HEK293T (cell line): ENCODE data around the gene SNTG2.

ENCODE experiments used
- BHLHE40 ChIP-seq: fragments of 450-650 bp; IDR thresholded peaks from 2 replicates; pipeline ENCODE4 v1.6.1; 2016; ENCODE audit warnings: mild to moderate bottlenecking, moderate library complexity, borderline replicate concordance
- FOXA1 ChIP-seq: fragments of 450-650 bp; IDR thresholded peaks from 2 replicates; pipeline ENCODE4 v1.6.1; 2016; ENCODE audit warnings: mild to moderate bottlenecking
- FOXK2 ChIP-seq: fragments of 450-650 bp; IDR thresholded peaks from 2 replicates; pipeline ENCODE4 v1.6.1; 2016; ENCODE audit warnings: mild to moderate bottlenecking
- FOXM1 ChIP-seq: fragments of 450-650 bp; IDR thresholded peaks from 2 replicates; pipeline ENCODE4 v1.6.1; 2017; ENCODE audit warnings: mild to moderate bottlenecking, borderline replicate concordance
- LEF1 ChIP-seq: fragments of 450-650 bp; IDR thresholded peaks from 2 replicates; pipeline ENCODE4 v1.6.1; 2017; ENCODE audit warnings: mild to moderate bottlenecking, borderline replicate concordance
- NFRKB ChIP-seq: fragments of 450-650 bp; IDR thresholded peaks from 2 replicates; pipeline ENCODE4 v1.6.1; 2016; ENCODE audit warnings: mild to moderate bottlenecking, moderate library complexity
- PKNOX1 ChIP-seq: fragments of 450-650 bp; IDR thresholded peaks from 2 replicates; pipeline ENCODE4 v1.6.1; 2016
- SP1 ChIP-seq: fragments of 450-650 bp; IDR thresholded peaks from 2 replicates; pipeline ENCODE4 v1.6.1; 2017
- TARDBP ChIP-seq: fragments of 450-650 bp; IDR thresholded peaks from 2 replicates; pipeline ENCODE4 v1.6.1; 2016
- ZNF384 ChIP-seq: fragments of 450-650 bp; IDR thresholded peaks from 2 replicates; pipeline ENCODE4 v1.6.1; 2016

- TF ChIP-seq FOXA1 (no peak), NFRKB (no peak), ZNF384 (no peak), PKNOX1 (no peak), FOXM1 (no peak), FOXK2 (no peak), SP1 (no peak), BHLHE40 (no peak), LEF1 (no peak), TARDBP (no peak)
Measured at GRCh38 chr2:1186421-1186820, 235.8 kb downstream of the SNTG2 start.
